ENCODE results near the gene TMEM129.
"Not testable (repeated sequence)": the region's sequence is repeated elsewhere in the genome, so short reads cannot be mapped to it uniquely, and the experiment has no call there.

TMEM129 gene

GRCh38 chr4:1711571-1712215 lies 9.4 kb downstream of the TMEM129 start:
- no peak for TF ChIP-seq CTCF (IDR thresholded peaks at IDR 0.05; ENCODE audit: low read depth, low read length, missing control alignments)
- peak overlapping the region; percentile 98 for H3K4me3 ChIP-seq (replicated peaks; ENCODE audit: low read depth, low read length)
- DNase-seq (ENCODE audit: extremely low read depth, low read depth), result no peak

GRCh38 chr4:1711055-1711570 lies 10.0 kb downstream of the TMEM129 start:
- peak overlapping the region; percentile 98 for H3K4me3 ChIP-seq (replicated peaks; ENCODE audit: low read depth, low read length)
- TF ChIP-seq CTCF (IDR thresholded peaks at IDR 0.05; ENCODE audit: low read depth, low read length, missing control alignments), result no peak
- no peak for DNase-seq (ENCODE audit: extremely low read depth, low read depth)

DNA sequence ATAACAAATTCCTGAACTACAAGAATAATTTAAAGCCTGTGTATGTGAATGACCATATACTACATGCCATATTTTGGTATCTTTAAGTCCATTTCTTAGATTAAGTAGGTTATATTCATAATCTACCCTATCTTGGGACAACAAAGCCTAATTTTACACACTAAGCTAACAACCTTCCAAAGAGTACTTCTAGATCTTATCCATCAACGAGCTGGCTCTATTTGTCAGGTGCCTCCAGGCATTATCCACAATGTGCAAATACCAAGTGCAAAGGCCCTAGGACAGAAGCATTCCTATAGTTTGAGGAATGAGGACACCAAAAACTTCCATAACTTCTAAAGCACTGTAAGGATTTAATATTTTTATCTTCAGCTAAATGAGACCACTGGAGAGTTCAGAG lies 12.5 kb downstream of the TMEM129 start:
- no peak overlapping the region for H3K4me3 ChIP-seq (replicated peaks; ENCODE audit: low read depth, low read length)
- no peak for TF ChIP-seq CTCF (IDR thresholded peaks at IDR 0.05; ENCODE audit: low read depth, low read length, missing control alignments)

DNA sequence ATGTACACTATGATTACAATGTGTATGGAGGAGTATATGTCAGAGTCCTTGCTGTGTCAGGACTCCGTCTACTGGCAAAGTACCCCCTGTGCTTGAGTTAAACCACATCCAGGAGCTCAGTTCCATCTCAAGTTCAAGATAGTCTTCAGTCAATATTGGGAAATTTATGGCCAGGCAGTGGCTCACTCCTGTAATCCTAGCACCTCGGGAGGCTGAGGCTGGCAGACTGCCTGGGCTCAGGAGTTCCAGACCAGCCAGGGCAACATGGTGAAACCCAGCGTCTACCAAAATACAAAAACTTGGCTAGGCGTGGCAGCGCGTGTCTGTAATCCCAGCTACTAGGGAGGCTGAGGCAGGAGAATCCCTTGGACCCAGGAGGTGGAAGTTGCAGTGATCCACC lies 14.8 kb downstream of the TMEM129 start:
- H3K4me3 ChIP-seq (replicated peaks; ENCODE audit: low read depth, low read length), result no peak overlapping the region
- no peak for DNase-seq (ENCODE audit: extremely low read depth, low read depth)
- no peak for TF ChIP-seq CTCF (IDR thresholded peaks at IDR 0.05; ENCODE audit: low read depth, low read length, missing control alignments)

More for the DNA sequence above, 12.5 kb downstream of the TMEM129 start:
- DNase-seq (ENCODE audit: extremely low read depth, low read depth), result no peak

DNA sequence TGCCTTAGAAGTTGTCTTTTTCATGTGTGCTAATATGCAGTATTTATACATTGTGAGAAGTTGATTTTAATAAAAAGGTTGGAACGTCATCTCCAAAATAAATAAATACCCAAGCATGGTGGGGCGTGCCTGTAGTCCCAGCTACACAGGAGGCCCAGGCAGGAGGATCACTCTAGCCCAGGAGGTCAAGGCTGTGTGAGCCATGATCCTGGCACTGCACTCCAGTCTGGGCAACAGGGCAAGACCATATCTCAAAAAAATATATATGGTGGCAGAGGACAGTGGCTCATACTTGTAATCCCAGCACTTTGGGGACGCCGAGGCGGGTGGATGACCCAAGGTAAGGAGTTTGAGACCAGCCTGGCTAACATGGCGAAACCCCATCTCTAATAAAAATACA lies 15.4 kb downstream of the TMEM129 start:
- TF ChIP-seq CTCF (IDR thresholded peaks at IDR 0.05; ENCODE audit: low read depth, low read length, missing control alignments), result no peak
- no peak overlapping the region for H3K4me3 ChIP-seq (replicated peaks; ENCODE audit: low read depth, low read length)
- no peak for DNase-seq (ENCODE audit: extremely low read depth, low read depth)

- DNase-seq (ENCODE audit: extremely low read depth, low read depth), result no peak
- H3K4me3 ChIP-seq (replicated peaks; ENCODE audit: low read depth, low read length), result no peak overlapping the region
- TF ChIP-seq CTCF (IDR thresholded peaks at IDR 0.05; ENCODE audit: low read depth, low read length, missing control alignments), result no peak
These were observed 17.3 kb downstream of the TMEM129 start for GRCh38 chr4:1703867-1704266.

DNA sequence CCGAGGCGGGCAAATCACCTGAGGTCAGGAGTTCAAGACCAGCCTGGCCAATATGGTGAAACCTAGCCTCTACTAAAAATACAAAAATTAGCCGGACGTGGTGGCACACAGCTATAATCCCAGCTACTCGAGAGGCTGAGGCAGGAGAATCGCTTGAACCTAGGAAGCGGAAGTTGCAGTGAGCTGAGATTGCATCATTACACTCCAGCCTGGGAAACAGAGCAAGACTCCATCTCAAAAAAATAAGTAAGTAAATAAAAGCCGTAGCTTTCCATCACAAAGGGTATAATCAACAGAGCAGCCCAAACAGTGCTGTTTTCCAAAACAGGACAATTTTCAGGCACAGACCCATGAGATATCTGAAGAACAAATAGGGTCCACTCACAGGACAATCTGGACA lies 19.5 kb downstream of the TMEM129 start:
- not testable (repeated sequence) for DNase-seq (ENCODE audit: extremely low read depth, low read depth); H3K4me3 ChIP-seq (replicated peaks; ENCODE audit: low read depth, low read length)

Data from HFF-Myc (cell line).